NCI-H146 treated with DMSO at 0.1 percent for 48 hours (cell line): ENCODE measurements around the gene IFNGR2.
"Not testable (repeated sequence)": the region's sequence is repeated elsewhere in the genome, so short reads cannot be mapped to it uniquely, and the experiment has no call there.

Experiments used
- DNase-seq: peaks from one replicate; lab custom pipeline; 2025; ENCODE audit not compliant: unreplicated experiment; lab: John Stamatoyannopoulos, UW

Gene IFNGR2

DNA sequence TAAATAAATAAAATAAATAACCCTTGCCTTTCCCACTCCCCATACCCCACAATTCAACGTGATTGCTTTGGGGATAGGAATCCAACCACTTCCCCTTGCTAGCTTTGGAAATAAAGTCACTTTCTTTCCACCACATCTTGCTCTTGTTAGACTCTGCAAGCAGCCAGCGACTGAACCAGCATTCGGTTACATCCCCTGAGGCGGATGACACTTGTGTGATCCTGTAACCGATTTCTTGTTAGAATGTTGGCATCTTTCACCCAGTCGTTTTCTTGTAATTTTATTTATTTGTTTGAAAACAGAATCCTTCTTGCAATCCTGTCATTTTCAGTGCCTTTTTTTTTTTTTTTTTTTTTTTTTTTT, 1.6 kb upstream of the IFNGR2 start:
- DNase-seq, result no peak

DNA sequence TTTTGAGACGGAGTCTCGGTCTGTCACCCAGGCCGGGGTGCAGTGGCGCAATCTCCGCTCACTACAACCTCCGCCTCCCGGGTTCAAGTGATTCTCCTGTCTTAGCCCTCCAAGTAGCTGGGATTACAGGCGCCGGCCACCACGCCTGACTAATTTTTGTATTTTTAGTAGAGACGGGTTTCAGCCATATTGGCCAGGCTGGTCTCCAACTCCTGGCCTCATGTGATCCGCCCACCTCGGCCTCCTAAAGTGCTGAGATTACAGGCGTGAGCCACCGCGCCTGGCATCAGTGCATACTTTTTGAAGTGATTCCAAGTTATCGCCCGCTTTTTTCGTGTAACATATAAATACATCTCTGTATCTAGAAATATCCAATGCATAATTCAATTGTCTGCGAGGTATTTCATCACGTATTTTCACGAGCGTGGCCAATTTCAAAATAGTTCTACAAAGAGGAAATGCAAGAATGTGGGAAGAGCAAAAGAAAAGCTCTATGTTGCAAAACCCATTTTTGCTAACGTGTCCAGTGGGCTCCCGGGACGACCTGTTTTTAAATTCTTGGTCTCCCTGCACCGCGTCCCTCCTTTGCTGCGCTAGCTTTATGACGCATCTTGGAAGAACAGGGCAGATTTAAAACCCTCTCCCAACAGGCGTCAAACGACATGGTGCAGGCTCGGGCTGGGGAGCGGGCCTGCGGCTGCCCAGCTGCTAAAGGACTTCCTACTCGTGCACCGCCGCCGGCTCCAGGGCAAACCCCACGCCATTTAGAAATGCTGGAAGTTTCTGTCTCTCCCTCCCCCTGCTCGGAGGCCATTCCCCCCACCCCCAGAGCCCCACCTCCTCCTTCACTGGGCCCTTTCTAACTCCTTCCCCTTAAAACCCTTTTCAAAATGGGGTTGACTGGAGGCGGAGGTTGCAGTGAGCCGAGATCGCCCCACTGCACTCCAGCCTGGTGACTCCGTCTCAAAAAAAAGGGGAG, 923 bp upstream of the IFNGR2 start:
- DNase-seq, result no peak

DNA sequence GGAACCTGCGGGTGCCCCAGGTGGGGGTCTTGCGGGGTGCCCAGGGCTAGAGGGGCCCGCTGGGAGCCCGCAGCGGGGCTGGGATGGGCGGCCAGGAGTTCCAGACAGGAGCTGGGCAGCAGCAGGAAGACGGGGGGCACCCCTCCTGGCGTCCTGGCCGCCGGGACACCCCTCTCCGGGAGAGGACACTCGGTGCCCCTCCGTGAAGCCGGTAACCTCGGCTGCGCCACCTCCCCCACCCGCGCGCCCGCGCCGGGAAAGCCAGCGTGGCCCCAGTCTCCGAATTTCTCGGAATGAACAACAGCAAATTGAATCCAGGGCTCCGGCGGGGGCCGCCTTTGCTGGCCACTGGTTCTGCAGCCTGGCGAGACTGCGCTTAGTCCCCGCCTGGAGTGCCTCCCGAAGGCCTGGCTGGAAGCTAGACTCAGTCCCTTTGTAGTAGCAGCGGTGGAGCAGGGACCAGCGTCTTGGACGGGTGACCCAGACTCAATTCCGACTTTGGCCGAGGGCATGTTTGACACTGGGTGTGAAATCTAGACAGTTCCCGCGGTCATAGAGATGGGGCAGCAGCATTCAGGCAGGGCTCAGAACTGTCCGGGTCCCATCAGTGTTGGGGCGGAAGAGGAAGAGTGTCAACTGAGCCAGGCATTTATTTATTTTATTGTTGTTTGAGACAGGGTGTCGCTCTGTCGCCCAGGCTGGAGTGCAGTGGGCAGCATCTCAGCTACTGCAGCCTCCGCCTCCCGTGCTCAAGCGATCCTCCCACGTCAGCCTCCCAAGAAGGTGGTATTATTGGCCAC, 773 bp downstream of the IFNGR2 start:
- DNase-seq, result no peak

DNA sequence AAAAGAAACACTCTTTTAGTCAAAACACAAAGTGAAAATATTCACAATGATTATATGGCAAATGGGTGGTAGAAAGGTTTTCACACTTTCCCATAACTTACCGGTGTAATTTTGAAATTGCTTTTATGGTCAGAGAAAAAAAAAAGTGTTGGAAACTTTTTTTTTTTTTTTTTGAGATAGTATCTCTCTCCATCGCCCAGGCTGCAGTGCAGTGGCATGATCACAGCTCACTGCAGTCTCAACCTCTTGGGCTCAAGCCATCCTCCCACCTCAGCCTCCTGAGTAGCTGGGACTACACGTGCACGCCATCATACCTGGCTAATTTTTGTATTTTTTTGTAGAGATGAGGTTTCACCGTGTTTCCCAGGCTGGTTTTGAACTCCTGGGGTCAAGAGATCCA, 3.3 kb downstream of the IFNGR2 start:
- no peak for DNase-seq

DNA sequence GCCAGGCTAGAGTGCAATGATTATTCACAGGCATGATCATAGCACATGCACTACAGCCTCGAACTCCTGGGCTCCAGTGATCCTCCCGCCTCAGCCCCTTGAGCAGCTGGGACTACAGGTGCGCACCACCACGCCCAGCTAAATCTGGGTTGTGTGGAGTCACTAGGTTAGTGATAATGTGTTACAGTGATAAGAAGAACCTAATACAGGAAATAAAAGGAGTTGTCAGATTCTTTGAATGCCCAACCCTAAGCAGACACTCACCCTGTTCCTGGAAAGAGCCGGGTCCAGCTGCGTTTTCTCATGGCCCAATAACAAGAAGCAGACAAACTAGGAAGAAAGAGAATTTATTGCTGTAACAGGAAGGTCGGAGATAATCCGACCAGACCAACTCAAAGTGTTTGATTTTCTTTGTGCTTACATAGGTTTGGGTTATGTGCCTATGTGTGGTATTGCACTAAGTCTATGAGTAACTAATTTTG, 8.8 kb downstream of the IFNGR2 start:
- DNase-seq, result no peak

DNA sequence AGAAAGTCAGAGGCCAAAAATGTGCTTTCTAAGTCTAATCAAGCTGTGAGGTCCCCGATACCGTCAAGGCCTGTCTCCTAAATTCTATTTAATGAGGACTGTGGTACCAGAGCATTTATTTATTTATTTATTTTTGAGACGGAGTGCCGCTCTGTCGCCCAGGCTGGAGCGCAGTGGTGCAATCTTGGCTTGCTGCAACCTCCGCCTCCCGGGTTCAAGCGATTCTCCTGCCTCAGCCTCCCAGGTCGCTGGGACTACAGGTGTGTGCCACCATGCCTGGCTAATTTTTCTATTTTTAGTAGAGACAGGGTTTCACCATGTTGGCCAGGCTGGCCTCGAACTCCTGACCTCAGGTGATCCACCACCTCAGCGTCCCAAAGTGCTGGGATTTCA, 9.2 kb downstream of the IFNGR2 start:
- not testable (repeated sequence) for DNase-seq

DNA sequence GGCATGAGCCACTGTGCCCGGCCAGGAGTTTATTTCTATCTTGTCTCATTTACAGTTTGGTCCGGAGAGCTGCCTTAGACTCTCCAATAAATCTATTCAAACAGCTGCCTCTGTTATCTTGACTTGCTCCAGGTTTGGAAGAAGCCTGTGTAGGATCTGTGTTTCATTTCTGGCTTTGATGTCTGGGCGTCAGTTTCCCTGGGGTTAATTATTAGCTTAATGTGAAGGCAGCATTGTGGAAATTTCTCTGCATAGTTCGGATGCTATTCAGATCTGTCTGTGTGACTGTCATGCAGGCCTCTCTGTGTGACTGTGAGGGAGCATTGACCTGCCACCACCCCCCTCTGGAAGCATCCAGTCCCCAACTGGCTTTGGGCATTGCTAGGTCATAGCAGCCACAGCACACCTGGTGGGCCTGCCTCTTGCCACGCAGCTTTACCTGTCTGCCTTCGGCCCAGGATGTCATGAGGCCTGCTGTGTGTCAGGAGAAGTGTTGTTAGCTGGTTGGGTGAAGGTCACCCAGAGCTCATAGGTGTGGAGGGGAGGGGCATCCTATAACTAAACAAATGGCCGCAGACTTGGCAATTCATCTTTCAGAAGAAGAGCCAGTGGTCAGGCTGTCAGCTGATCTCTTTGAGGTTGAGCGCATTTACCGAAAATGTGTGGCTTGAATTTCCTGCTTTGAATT, 9.8 kb downstream of the IFNGR2 start:
- DNase-seq, result no peak

DNA sequence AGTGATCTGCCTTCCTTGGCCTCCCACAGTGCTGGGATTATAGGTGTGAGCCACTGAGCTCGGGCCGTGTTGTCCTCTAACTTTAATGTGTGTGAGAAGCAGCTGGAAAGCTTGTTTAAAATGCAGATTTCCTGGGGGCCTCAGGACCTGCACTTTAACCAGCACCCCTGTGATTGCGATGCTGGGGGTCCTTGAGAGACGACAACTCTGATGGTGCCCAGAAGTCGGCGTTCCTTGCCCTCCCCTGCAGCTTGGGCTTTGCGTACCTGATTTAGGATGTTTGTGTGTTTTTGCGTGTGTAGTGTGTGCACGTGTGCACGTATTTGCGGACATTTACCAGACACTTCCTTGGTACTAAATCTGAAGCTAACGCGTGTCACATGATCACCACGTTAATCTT, 10.9 kb downstream of the IFNGR2 start:
- DNase-seq, result no peak

DNA sequence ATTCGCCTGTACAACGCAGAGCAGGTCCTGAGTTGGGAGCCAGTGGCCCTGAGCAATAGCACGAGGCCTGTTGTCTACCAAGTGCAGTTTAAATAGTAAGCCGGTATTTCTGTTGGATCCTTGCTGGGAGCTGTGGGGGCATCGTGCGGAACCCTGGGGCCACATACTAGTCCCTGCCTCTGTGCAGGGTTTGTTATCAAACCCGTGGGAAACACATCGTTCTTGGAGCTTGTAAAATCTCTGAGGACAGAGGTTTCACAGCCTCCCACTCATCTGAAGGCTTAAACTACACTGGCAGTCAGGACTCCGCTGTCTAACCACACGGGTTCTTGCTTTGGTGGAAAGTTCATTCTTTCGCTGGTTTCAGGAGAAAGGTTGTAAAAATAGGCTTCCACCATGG, 11.7 kb downstream of the IFNGR2 start:
- DNase-seq, result no peak

DNA sequence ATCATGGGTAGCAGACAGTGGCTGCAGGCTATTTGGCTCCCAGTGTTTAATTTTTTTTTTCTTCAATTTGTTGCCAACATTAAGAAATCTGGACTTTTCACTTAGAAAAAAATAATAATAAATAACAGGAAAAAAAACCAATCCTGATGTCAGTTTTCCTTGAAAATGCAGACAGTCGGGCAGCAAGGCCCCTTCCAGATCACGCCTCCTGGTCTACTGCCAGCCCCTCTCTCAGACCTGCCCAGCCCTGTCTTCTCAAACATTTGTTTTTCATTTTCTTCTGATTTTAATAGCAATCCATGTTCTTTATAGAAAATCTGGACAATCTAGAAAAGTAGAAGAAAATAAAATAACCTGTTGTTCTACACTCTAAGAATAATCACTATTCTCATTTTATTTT, 15.5 kb downstream of the IFNGR2 start:
- no peak for DNase-seq

DNA sequence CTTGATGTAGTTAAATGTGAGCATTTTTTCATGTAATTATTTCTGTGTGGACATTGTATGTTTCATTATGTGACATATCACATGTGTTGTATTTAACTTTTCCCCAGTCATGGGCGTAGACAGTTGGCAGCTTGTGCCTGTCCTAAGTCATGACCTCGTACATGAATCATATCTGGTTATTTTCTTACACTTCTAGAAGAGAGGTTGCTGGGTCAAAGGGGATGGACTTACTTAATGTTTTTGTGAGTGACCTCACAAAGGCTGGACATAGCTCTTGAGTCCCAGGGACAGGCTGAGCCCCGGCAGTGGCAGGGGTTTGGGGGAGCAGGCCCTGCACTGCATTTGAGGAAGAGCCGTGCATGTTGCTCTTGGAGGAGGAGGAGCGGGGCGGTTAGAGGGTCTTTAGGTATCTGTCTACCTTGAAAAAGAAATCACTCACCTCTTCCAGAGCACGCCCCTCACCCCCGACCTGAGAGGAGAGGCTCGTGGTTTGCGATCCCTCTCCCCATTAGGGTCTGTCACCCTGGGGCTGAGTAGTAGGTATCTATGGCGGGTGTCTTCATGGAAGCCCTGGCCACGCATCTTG, 16.4 kb downstream of the IFNGR2 start:
- no peak for DNase-seq

DNA sequence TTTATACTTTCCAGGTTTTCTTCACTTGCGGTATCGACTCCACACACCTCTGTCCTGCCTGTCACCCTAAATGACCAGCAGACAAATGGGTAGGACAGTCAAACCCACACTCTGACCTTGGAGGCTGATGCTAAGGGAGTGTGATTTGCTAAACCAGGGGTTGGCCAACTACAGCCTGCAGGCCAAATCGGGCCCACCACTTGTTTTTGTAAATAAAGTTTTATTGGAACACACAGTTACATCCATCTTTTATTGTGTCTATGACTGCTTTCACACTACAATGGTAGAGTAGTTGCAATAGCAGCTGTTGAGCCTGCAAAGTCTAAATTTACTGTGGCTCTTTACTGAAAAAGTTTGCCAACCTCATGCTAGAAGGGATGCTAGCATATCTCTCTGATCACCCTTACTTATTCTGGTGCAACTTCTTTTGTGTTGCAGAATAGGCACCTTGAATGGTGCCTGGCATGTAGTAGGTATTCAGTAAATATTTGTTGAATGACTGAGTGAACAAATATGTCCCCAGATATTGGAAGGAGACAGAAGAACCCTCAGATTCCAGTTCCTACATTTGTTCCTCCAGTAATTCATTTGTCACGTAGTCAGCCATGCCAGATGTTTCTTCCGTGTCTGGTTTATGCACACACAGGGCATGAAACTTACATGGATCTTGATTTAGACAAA, 18.6 kb downstream of the IFNGR2 start:
- no peak for DNase-seq

DNA sequence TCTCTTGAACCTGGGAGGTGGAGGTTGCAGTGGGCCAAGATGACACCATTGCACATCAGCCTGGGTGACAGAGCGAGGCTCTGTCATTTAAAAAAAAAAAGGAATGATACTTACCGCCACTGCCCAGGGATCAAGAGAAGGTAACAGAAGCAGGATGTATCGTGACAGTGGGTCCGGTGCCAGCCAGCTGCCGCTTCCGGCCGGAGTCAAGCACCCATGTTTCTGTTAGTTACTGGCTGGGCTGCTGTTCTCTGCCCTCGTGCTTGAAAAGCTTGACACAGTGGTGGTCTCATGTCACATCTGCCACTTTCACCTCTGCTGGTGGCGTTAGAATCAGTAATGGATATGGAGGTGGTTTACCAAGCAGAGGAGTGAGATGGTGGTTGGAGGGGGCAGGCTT, 21.0 kb downstream of the IFNGR2 start:
- no peak for DNase-seq

DNA sequence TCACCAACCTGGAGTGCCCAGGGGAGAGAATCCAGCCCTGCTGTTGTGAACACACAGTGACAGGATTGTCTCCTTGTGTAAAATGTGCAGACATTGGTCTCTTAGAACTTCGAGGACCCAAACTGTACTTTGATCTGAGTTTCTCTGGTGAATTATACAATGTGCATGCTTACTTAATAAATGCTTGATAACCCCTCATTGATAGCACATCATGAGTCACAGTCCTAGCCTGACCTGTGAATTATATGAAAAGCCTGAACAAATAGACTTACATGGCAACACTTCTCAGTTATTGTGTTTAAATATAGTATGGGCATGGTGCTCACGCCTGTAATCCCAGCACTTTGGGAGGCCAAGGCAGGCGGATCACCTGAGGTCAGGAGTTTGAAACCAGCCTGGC, 22.6 kb downstream of the IFNGR2 start:
- DNase-seq, result no peak

DNA sequence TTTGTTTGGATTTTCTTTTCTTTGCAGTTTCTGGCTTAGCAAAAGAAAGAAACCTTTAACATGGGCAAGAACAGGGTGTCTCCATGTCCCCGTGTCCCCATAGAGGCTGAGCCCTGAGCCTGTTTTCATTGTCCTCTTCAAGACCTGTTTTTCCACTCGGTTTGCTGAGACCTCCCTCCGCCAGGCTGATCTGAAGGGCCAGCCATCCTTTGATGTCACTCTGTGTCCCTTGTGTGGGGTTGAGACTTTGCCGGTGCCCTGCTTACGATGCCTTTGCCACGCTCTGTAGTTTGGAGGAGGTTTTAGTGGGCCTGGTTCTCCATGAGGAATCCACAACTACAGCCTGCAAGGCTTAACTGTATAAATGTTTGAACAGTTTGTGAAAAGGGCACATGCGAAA, 23.8 kb downstream of the IFNGR2 start:
- DNase-seq, result no peak

DNA sequence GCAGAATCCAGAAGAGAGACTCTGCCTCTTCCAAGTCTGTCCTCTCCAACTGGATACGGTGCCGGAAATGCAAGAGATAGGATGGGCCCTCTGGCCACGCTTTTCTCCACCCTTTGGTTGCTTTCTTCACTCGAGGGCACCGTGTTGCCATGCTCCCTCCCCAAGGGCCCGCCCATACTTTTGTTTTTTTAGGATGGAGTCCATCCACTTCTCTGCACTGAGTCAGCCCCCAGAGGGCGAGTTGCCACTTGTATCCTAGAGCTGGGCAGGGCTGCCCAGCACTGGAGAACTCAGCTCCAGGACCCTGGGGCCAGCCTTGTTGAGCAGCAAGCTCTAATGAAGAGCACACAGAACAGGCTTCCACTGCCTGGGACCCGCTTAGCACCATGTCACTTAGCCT, 25.5 kb downstream of the IFNGR2 start:
- DNase-seq, result no peak

DNA sequence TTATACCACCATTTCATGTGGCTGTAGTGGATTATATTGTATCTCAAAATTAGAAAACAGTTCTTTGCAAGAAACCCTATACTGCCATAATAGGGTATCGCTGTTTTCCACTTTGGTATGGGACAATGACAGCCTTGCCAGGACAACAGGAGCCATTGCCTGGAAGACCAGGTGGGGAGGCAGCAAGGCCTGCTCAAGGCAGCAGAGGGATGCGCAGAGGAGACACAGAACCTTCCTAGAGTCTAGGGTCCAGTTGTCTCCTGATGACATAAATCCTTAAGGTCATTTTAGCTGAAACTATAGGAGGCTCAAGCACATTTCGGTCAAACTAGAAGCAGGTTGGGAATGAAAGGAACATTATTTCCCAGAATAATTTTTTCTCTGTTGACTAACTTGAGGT, 27.6 kb downstream of the IFNGR2 start:
- DNase-seq, result no peak

DNA sequence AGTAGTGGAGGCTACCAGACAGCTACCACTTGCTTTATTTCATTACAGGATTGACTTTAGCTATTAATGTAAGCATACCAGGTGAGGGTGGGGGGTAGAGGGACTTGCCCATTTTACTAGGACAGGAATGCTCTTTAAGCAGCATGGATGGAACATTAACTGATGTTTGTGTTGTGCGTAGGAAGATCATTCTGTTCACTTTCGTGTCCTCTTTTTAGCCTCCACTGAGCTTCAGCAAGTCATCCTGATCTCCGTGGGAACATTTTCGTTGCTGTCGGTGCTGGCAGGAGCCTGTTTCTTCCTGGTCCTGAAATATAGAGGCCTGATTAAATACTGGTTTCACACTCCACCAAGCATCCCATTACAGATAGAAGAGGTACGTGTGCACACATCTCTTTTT, 29.3 kb downstream of the IFNGR2 start:
- DNase-seq, result no peak

DNA sequence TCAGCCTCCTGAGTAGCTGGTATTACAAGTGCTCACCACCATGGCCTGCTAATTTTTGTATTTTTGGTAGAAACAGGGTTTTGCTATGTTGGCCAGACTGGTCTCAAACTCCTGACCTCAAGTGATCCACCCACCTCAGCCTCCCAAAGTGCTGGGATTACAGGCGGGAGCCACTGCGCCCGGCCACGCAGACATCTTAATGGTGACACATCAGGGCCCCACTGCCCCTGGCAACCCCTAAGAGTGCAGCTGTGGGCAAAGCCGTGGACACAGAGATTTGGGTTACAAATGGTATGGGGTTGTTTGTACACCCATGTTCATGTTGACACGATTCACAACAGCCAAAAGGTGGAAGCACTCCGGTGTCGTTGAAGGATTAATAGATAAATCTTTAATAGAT, 29.8 kb downstream of the IFNGR2 start:
- DNase-seq, result no peak

DNA sequence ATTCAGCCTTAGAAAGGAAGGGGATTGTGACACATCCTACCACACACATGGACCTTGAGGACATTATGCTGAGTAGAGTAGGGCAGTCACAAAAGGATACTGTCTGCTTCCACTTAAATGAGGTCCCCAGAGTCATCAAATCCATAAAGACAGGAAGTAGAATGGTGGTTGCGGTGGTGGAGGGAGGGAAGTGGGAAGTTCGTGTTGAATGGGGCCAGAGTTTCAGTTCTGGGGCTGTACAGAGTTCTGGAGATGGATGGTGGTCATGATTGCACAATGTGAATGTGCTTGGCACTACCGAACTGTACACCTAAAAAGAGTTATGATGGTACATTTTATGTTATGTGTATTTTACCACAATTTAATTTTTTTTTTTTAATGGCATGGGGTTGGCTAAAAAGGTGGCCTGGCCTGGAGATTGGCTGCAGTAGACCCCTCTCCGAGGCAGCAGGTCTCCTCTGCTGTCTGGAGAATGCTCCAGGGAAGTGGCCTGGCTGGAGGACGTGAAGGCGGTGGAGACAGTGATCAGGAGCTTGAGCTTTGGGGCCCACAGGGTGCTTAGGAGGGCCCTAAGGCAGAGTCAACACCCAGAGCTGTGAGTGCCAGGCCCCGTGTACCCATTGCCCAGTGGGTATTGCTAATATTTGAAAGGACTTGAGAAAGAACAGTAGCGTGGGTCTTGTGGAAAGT, 30.4 kb downstream of the IFNGR2 start:
- no peak for DNase-seq
